HG03575 (cell line): Measurements from ENCODE around the gene ACP5.
"Not testable (repeated sequence)": the region's sequence is repeated elsewhere in the genome, so short reads cannot be mapped to it uniquely, and the experiment has no call there.

Source experiments
- ATAC-seq: cut with Tn5 transposase; IDR thresholded peaks from one replicate; pipeline ENCODE4 v1.9.1; 2021; ENCODE audit not compliant: unreplicated experiment, insufficient number of reproducible peaks, low FRiP score; ENCODE audit errors: extremely low read depth

Gene ACP5

DNA sequence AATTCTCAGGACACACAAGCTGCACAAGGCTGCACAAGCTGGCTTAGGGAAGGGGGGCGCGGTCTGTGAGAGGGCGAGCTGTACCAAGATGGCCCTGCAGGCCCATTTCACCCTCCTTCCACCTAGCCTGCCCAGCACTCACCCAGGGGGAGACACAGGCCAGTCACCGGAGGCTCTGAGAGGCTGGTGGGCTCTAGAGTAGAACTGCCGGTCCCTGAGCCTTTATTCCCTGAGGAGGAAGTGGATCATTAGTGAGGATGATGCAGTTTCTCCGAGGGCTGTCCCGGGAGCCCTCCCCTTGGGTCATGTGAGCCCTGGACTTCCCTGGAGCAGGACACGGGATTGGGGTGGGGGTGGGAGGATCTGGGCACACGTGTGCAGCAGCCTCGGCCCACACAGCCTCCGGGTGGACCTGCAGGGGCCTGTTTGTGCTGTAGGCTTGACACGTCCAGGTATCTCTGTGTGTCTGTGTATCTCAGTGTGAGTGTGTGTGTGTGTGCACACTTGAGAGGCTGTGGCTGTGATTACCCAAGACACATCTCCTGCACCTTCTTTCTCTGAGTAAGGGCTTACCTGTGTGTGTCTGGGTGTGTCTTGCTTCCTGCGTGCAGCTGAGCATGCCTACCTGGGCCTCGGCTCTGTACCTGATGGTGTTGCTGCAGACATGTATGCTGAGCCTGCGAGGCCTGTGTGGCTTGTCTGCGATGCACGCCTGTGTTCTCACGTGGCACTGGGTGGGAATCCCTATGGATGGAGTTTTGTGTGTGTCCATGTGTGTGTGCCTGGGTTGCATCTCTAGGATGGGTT, at the start of gene ACP5:
Gene ACP5 (minus strand): TSS at position 195 of the 807 bp plus-strand sequence. CDS start 328 bp downstream, outside the sequence.
- no peak for ATAC-seq

- ATAC-seq, result no peak
These were observed 48.8 kb upstream of the ACP5 start for GRCh38 chr19:11626252-11626651.

- no peak for ATAC-seq
These were observed 46.6 kb upstream of the ACP5 start for GRCh38 chr19:11624069-11624463.

GRCh38 chr19:11622401-11622800, 45.0 kb upstream of the ACP5 start:
- ATAC-seq, result not testable (repeated sequence)

DNA sequence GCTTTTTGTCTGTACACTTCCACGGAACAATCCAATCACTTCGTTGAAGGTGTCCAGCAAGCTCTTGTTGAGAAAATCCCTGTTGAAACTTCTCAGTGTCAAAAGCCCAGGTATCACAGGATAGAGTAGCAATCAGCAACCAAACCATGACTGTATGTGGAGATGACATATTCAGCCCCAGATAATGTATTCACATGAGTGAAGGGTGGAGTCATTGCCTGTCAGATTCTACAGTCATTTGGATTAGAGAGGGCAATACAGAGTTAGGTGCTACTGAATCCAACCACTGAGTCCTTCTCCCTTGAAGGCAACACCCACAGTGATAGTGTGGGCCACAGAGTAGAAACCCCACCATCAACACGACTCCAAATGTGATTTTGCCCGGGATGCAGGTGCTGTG, 43.1 kb upstream of the ACP5 start:
- ATAC-seq, result no peak

GRCh38 chr19:11617180-11618062, 40.0 kb upstream of the ACP5 start:
- no peak for ATAC-seq

DNA sequence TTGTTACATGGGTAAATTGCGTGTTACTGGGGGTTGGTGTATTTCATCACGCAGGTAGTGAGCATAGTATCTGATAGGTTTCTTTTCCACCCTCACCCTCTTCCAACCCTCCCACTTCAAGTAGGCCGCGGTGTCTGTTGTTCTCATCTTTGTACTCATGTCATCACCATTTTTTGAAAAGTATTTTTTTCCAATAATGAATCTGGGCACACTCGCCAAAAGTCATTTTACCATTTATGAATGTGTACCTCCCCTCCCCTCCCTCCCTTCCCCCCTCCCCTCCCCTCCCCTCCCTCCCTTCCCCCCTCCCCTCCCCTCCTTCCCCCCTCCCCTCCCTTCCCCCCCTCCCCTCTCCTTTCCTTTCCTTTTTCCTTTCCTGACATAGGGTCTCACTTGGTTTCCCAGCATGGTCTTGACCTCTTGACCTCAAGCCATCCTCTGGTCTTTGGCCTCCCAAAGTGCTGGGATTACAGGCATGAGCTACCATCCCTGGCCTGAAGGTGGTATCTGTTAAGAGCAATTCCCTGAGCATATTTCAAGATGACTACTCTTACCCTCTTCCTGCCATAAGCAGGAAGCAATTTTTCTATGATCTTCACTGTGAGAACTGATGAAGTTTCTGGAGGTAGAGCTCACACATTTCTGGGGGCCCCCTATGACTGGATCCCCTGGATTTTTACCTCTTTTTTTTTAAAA, 35.5 kb upstream of the ACP5 start:
- no peak for ATAC-seq

- no peak for ATAC-seq
These were observed 34.3 kb upstream of the ACP5 start for GRCh38 chr19:11611730-11612129.

- ATAC-seq, result no peak
These were observed 29.0 kb upstream of the ACP5 start for GRCh38 chr19:11606484-11606883.

DNA sequence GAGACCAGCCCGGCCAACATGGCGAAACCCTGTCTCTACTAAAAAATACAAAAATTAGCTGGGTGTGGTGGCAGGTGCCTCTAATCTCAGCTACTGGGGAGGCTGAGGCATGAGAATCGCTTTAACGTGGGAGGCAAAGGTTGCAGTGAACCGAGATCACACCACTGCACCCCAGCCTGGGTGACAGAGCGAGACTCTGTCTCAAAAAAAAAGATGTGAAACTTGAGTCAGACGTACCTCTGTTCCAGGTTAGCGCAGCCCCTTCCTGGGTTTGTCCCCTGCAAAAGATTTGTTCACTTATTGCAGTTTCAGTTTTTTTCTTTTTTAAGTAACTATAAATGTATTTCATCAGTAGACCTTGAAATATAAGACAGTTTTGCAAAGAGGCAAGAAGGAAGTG, 22.3 kb upstream of the ACP5 start:
- ATAC-seq, result not testable (repeated sequence)

- ATAC-seq, result no peak
These were observed 21.3 kb upstream of the ACP5 start for GRCh38 chr19:11598746-11599145.

DNA sequence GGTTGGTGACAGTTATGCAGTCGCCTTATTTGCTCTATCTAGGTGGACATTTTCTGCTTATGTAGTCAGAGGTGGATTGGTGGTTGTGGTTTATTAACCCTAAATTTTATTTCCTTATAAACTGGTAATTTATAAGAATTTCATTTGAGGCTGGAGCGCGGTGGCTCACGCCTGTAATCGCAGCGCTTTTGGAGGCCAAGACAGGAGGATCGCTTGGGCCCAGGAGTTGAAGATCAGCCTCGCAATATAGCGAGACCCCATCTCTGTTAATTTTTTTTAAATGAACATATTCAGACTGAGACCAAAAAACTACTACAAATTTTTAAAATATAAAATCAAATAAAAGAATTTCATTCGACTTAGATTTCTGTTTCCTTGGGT, 20.6 kb upstream of the ACP5 start:
- ATAC-seq, result no peak

GRCh38 chr19:11597202-11598102, 20.0 kb upstream of the ACP5 start, which contains the start of gene ZNF627:
ZNF627 (plus strand) TSS chr19:11597483; CDS start chr19:11597628, 145 bp downstream.
- peak; percentile 85 for ATAC-seq

DNA sequence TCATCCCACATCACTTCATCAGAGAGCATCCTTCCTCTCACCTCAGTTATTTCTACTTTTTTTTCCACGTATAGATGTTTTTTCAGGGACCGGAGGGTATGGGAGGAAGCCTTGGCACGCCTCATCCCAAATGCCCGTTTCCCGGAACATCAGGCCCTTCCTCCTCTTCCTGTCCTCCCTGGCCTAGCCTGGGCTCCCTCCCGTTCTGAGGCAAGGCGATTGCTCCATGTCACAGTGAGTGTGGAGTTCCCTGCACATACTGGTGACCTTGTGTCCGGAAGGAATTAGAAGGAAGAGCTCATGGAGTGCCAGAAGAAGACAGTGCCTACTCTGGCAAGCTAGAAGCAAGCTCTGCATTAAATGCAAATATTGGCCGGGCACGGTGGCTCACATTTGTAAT, 18.7 kb upstream of the ACP5 start:
- no peak for ATAC-seq

DNA sequence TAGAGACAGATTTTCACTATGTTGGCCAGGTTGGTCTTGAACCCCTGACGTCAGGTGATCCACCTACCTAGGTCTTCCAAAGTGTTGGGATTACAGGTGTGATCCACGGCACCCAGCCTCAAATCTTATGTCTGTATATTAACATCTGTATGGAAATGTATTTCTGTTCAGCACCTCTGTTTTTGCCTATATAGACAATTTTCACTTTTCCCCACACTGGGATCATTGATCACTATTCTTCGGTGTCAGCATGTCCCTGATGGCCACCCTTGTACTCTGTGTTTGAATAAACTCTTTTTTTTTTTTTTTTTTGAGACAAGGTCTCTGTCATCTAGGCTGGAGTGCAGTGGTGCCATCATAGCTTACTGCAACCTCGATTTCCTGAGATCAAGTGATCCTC, 16.6 kb upstream of the ACP5 start:
- no peak for ATAC-seq

- ATAC-seq, result no peak
These were observed 10.7 kb upstream of the ACP5 start for GRCh38 chr19:11587975-11588631.

GRCh38 chr19:11587302-11587974, 10.0 kb upstream of the ACP5 start:
- no peak for ATAC-seq
